Cerebellar nuclear complex (tissue), 1 donor: ENCODE measurements around the gene FRMD6.
"Not testable (repeated sequence)": the region's sequence is repeated elsewhere in the genome, so short reads cannot be mapped to it uniquely, and the experiment has no call there.

Source experiments
- DNase-seq, 2 experiments: peaks; one replicate each; lab custom pipeline; 2025; lab: John Stamatoyannopoulos, UW

The FRMD6 gene

GRCh38 chr14:51725061-51725460 is 73.4 kb downstream of the FRMD6 start:
- DNase-seq, result no peak

GRCh38 chr14:51726166-51726899 is 74.6 kb downstream of the FRMD6 start:
- no peak for DNase-seq

GRCh38 chr14:51727526-51727925 is 75.8 kb downstream of the FRMD6 start:
- DNase-seq, result no peak

GRCh38 chr14:51730098-51730497 is 78.4 kb downstream of the FRMD6 start:
- DNase-seq, result no peak

GRCh38 chr14:51730684-51731083 is 79.0 kb downstream of the FRMD6 start:
- DNase-seq, result no peak

GRCh38 chr14:51732494-51733112 is 80.9 kb downstream of the FRMD6 start:
- no peak for DNase-seq

- DNase-seq, result no peak
Observed at GRCh38 chr14:51733147-51733546, 81.4 kb downstream of the FRMD6 start.

- no peak for DNase-seq
Observed at GRCh38 chr14:51735851-51736250, 84.1 kb downstream of the FRMD6 start.

- DNase-seq, result no peak
Observed at GRCh38 chr14:51738754-51739153, 87.0 kb downstream of the FRMD6 start.

GRCh38 chr14:51743588-51744000 is 91.9 kb downstream of the FRMD6 start:
- DNase-seq, result no peak

- no peak for DNase-seq
Observed at GRCh38 chr14:51744372-51745130, 92.8 kb downstream of the FRMD6 start.

- not testable (repeated sequence) for DNase-seq
Observed at GRCh38 chr14:51746823-51747222, 95.1 kb downstream of the FRMD6 start.

- DNase-seq, result no peak
Observed at GRCh38 chr14:51750542-51750941, 98.8 kb downstream of the FRMD6 start.

- not testable (repeated sequence) for DNase-seq
Observed at GRCh38 chr14:51751611-51752345, 100.1 kb downstream of the FRMD6 start.

GRCh38 chr14:51757756-51758155 is 106.0 kb downstream of the FRMD6 start:
- DNase-seq, result not testable (repeated sequence)

- no peak for DNase-seq
Observed at GRCh38 chr14:51759950-51760349, 108.2 kb downstream of the FRMD6 start.

- DNase-seq, result not testable (repeated sequence)
Observed at GRCh38 chr14:51765726-51766125, 114.0 kb downstream of the FRMD6 start.

GRCh38 chr14:51766586-51766985 is 114.9 kb downstream of the FRMD6 start:
- not testable (repeated sequence) for DNase-seq

GRCh38 chr14:51769261-51769660 is 117.6 kb downstream of the FRMD6 start:
- DNase-seq, result not testable (repeated sequence)

GRCh38 chr14:51774209-51774608 is 122.5 kb downstream of the FRMD6 start:
- DNase-seq, result no peak

- DNase-seq, result no peak
Observed at GRCh38 chr14:51776102-51776894, 124.6 kb downstream of the FRMD6 start.
